HG02763 (cell line): ENCODE results near the gene OLFML3.

Experiments used
- ATAC-seq: cut with Tn5 transposase; IDR thresholded peaks from one replicate; pipeline ENCODE4 v1.9.1; 2021; ENCODE audit warnings: mild to moderate bottlenecking, moderate library complexity; ENCODE audit not compliant: unreplicated experiment

The OLFML3 gene

GRCh38 chr1:114024049-114024448, 44.8 kb downstream of the OLFML3 start:
- no peak for ATAC-seq

DNA sequence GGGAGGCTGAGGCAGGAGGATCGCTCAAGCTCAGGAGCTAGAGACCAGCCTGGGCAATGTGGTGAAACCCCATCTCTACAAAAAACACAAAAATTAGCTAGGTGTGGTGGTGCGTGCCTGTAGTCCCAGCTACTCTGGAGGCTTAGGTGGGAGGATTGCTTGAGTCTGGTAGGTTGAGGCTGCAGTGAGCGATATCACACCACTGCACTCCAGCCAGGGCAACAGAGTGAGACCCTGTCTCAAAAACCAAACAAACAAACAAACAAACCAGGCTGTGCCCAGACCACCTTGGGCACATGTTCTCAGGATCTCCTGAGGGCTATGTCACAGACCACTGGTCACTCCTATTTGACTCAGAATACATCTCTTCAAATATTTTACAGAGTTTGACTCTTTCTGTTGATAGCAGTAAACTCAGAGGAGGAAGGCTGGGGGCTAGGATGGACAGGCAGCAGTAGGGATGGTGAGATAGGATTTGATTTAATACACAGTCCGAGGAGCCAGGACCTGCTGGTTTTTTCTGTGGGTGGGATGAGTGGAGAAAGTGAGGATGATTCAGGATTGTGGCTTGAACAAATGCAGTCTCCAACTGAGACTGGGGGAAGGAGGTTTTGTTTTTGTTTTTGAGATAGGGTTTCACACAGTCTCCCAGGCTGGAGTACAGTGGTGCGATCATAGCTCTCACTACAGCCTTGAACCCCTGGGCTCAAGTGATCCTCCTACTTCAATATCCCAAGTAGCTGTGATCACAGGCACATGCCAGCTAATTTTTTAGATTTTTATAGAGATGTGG, 46.5 kb downstream of the OLFML3 start:
- no peak for ATAC-seq

DNA sequence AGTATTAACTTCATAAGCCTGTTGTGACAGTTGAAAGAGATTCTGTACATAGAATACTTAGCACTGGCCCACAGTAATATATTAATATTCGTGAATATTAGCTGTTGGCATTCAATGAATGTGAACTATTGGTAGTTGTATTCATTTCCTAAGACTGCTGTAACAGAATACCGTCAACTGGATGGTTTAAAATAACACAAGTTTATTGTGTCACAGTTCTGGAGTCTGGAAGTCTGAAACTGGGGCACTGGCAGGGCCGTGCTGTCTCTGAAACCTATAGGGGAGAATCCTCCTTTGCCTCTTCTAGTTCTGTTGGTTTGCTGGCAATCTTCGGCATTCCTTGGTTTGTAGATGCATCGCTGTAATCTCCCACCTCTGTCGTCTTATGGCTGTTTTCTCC, 47.5 kb downstream of the OLFML3 start:
- ATAC-seq = no peak
